GM10266 (cell line): ENCODE data around the gene GAS2.

Experiments
- DNase-seq: peaks from one replicate; pipeline ENCODE4 v3.0.0; 2012; ENCODE audit errors: extremely low spot score
- TF ChIP-seq, protein P1 (sequence below): IDR thresholded peaks from 2 replicates; pipeline ENCODE4 v1.5.1; 2012; ENCODE audit warnings: mild to moderate bottlenecking, low read depth; ENCODE audit not compliant: control insufficient read depth, insufficient read depth; ENCODE audit errors: missing control alignments

Gene GAS2

DNA sequence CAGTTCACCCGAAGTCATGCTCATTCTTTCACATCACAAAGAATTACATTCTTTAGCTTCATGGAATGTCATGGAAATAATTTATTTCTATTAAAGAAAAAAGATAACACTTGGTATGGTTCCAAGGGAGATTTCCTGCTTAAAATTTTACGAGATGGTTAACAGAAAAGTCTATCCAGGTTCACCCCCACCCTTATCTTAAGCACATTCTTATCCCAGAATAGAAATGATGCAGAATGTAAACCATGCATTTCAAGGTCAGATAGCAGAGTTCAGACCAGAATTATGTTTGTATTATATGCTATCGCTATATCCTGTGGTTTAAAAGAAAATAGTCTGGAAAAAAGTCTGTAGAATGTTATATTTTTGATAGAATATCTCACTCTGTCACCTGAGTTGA, 58.7 kb downstream of the GAS2 start:
- TF ChIP-seq, protein P1, sequence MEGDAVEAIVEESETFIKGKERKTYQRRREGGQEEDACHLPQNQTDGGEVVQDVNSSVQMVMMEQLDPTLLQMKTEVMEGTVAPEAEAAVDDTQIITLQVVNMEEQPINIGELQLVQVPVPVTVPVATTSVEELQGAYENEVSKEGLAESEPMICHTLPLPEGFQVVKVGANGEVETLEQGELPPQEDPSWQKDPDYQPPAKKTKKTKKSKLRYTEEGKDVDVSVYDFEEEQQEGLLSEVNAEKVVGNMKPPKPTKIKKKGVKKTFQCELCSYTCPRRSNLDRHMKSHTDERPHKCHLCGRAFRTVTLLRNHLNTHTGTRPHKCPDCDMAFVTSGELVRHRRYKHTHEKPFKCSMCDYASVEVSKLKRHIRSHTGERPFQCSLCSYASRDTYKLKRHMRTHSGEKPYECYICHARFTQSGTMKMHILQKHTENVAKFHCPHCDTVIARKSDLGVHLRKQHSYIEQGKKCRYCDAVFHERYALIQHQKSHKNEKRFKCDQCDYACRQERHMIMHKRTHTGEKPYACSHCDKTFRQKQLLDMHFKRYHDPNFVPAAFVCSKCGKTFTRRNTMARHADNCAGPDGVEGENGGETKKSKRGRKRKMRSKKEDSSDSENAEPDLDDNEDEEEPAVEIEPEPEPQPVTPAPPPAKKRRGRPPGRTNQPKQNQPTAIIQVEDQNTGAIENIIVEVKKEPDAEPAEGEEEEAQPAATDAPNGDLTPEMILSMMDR = no peak

DNA sequence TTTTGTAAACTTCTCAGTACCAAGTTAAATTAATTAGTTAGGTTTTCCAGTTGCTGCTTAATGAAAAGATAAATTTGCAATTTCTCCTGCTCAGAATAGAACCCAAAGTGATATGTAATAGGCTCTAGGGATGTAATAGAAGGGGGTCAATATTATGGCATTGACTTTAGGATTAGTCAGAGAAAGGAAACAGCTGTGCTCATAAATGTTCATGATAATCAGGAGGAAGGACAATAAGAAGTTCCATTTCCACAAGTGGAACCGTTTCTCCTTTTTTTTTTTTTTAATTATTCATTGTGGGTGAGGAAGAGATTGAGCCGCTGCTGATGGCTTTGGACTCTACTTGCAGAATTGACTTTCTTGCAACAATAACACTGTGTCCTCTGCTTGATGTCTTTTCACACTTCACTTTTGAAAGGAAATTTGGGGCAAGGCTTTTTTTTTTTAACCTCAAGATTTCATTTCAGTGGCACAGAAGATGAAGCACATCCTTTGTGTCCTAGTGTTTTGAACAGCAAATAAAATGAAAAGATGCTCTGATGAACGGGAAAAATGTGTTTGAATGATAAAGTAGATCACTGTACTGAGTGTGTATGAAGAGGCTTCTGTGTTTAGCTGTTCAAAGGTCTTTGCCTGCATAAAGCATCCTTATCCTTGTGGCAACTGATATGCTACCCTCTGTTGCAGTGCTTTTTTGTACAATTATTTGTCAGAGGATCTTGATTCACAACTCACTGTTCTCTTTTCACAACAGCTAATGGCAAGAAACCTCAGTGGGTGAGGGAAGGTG, 62.4 kb downstream of the GAS2 start:
- no peak for DNase-seq
- TF ChIP-seq, protein P1 = no peak

More for the DNA sequence above, 58.7 kb downstream of the GAS2 start:
- DNase-seq = no peak

DNA sequence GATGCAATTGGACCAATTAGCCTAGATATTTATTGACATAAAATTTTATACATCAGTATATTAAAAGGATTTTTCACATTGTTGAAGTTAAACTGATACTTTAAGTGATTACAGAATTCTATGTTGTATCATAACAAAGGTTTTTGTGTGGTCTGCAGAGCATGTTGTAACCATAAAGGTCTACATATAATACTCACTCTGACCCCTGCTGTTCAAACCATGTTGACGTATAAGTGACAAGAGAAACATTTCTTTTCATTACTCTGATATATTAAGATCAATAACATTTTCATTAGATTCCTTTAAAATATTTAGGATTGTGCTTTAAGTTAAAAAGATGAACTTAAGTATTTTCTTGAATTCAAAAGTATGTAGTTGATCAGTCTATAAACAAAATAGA, 63.9 kb downstream of the GAS2 start:
- TF ChIP-seq, protein P1 = peak; percentile 37
- peak; percentile 6 for DNase-seq

DNA sequence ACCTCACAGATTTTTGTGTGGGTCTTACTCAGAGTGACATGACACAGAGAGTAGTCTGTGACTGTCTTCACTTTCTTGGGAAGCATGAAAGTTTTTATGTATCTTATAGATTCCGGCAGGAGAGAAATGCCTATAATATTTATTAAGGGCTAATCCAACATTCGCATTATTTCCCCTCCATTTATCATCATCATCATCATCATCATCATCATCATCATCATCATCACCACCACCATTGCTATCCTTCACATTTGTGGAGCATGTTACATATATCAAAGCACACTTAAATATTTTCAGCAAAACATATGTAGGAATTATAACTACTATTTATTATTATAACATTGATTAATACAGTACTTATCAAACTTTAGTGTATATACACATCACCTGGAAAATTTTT, 66.2 kb downstream of the GAS2 start:
- no peak for DNase-seq
- TF ChIP-seq, protein P1 = no peak

DNA sequence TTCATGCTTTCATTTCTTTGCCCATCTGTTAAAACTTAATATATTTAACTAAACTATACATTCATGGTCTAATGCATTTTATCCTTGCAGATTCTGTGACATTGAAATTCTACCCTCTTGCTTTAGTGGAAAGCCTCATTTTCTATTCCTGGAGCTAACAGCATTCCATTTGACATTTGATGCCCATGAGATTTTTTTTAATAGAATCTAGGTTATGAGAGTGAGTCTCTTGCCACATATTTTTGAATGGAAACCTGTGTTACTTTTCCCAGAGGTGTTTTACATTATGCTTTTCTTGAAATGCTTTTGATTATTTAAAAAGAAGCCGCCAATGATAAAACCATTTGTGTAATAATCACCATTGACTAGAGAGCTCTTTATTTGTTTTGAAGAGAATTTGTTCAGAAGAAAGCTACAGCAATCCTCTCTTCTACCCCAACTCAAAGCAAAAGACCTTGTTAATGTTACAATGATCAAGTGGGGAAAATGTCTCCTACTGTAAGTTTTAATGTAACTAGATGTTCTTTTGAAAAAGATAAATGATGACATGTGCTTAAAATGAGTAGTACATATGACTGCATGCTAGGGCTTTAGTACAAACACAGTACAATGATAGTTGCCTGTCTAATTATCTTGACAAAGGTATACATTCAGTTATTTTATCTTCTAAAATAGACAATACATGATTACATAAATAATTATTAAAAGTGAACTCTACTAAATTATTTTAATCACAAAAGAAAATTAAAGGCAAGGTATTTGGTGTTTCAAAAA, 67.3 kb downstream of the GAS2 start:
- TF ChIP-seq, protein P1 = no peak

DNA sequence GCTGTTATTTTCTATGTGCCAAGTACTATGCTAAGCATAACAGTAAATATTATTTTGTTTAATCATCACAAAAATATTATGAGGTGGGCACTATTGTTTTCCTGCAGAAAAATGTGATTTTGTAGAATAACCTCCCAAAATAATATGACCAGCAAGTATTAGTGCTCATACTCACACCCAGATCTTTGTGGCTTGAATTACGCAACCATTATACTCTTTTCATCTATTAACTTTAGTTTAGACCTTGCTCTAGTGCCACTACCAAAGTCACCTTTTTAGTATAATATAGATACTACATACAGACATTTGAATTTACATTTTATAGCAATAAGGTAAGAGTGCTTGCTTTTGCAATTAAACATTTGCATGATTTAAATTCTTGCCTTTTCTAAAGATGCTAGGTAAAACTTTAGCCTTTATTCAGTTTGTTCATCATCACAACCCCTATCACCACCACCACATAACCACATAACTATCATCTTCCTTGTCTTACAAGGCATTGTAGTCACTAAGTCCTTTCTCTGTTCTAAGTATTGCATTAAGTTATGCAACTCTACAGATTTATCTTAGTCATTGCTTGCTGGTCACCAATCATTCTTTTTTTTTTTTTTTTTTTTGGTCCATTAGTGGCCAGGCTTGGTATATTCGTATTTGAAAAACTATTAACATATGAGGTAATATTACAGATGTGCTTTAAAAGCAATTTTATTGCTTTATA, 68.4 kb downstream of the GAS2 start:
- DNase-seq = no peak
- TF ChIP-seq, protein P1 = no peak

More for the DNA sequence above, 67.3 kb downstream of the GAS2 start:
- no peak for DNase-seq
